NCI-H82 treated with DMSO at 0.1 percent for 48 hours (cell line): Measurements from ENCODE around the gene FAM184A.

Source experiments
- DNase-seq: peaks from one replicate; lab custom pipeline; 2025; ENCODE audit not compliant: unreplicated experiment; lab: John Stamatoyannopoulos, UW

The FAM184A gene

DNA sequence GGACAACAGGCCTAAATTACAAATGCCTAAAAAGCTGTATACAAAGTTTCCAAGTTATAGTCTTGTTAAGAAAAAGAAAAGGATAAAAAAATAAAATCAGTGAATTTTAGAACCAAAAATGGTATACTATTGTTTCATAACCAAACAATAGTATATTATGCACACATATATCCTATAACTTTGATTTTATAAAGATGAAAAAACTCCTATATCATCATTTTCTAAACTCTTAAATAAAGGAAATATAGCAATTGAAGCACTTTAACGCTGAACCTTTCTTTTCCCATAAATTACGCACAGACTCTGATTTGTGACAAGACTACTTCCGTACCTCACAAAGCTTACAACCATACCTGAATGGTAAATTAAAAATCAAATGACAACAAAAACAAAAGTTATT, 107.6 kb downstream of the FAM184A start:
- no peak for DNase-seq

DNA sequence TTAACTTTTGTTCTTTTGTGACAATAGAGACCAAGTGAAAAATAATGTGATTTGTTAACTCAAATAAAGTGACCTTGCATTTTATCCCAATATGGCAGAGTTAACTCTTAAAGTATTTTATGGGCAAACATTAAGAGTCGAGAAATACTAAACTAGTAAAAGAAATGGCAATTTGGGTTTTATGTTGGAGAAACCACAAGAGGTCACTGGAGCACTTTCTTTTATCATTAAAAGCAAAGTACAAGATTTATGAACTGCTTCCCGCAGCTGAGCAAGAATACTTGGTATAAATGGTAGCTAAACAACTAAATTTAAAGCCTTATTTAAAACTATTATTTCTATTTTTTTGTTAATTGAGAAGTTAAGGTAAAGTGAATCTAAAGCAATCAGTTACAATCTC, 110.0 kb downstream of the FAM184A start:
- peak; percentile 15 for DNase-seq

- no peak for DNase-seq
Observed at GRCh38 chr6:118967239-118967638, 111.2 kb downstream of the FAM184A start.

- DNase-seq: no peak
Observed at GRCh38 chr6:118965843-118966370, 112.6 kb downstream of the FAM184A start.

DNA sequence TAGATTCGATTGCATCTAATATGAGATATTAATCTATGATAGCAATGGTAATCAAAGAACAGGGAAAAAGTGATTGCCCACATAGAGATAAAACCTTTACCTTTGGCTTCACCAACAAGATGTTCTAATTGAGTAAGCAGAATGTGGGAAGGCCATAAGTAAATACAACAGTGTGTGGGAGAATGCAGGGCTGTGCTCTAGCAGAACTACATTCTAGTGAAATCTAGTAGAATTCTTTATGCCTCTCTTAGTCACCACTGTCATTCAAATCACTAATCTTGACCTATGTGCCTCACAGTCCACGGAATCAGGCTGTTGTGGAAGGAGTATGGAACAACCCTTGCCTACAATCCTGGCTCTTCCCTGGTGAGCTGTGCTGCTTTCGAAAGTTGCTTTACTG, 113.1 kb downstream of the FAM184A start:
- no peak for DNase-seq

- DNase-seq: no peak
Observed at GRCh38 chr6:118963003-118963402, 115.5 kb downstream of the FAM184A start.

- DNase-seq: no peak
Observed at GRCh38 chr6:118959903-118960302, 118.6 kb downstream of the FAM184A start.

DNA sequence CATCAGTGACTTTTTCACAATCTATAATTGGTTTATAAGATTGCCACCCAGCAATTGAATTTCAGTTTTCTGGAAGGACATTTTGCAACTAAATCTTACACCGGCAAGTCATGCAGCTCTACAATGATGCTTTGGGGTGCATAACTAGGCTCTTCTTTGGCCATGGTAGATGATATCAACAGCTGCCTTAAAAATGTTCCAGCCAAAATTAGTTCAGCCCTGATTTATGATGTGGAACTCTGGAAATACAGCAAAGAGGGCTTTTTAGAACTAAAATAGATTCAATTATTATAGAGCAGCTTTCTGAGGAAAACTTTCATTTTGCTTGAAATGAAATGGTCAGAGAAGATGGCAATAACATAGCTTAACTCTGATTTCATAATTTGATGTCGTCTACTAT, 125.1 kb downstream of the FAM184A start:
- no peak for DNase-seq

- DNase-seq: no peak
Observed at GRCh38 chr6:118952683-118953082, 125.8 kb downstream of the FAM184A start.

- DNase-seq: no peak
Observed at GRCh38 chr6:118945217-118945616, 133.2 kb downstream of the FAM184A start.

DNA sequence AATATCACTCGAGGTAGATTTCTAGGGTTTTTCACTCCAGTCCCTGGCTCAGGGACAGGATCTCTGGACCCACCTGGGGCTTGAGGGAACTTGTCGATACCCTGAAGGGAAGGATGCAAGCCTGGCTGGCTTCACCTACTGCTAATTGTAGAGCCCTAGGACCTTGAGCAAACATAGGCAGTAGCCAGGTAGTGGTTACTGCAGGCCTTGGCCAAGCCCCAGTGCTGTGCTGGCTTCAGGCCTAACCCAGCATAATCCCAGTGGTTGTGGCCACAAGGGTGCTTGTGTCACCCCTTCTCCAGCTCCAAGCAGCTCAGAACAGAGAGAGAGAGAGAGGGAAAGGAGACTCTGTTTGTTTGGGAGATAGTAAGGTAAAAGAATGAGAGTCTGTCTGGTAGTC, 137.7 kb downstream of the FAM184A start:
- no peak for DNase-seq

DNA sequence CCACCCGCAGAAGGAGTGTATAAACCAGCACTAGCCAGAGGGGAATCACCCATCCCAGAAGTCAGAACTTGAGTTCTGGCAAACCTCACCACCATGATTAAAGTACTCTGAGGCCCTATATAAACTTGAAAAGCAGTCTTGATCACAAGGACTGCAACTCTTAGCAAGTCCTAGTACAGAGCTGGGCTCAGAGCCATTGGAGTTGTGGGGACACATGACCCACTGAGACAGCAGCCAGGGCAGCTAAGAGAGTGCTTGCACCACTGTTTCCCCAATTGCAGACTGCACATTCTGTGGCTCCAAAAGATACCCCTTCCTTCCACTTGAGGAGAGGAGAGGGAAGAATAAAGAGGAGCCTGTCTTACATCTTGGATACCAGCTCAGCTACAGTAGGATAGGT, 138.8 kb downstream of the FAM184A start:
- DNase-seq: no peak

GRCh38 chr6:118935978-118936703, 142.3 kb downstream of the FAM184A start:
- no peak for DNase-seq

DNA sequence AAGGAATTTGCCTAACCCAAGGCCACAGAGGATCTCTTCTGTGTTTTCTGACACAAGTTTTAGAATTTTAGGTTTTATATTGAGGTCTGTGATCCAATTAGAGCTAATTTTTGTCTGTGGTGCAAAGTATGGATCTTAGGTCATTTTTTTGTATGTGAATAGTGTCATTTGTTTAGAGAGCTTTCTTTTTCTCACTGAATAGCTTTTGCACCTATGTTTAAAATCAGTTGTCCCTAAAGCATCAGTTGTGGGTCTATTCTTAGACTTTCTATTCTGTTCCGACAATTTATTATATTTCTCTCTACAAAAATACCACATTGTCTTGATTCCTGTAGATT, 143.2 kb downstream of the FAM184A start:
- DNase-seq: no peak

GRCh38 chr6:118934461-118935330, 143.8 kb downstream of the FAM184A start, which contains the start of gene MCM9:
Gene MCM9, minus strand, starts transcription at chr6:118935159. Its CDS starts 3,436 bp downstream, at chr6:118931723.
- DNase-seq: peak; percentile 63

DNA sequence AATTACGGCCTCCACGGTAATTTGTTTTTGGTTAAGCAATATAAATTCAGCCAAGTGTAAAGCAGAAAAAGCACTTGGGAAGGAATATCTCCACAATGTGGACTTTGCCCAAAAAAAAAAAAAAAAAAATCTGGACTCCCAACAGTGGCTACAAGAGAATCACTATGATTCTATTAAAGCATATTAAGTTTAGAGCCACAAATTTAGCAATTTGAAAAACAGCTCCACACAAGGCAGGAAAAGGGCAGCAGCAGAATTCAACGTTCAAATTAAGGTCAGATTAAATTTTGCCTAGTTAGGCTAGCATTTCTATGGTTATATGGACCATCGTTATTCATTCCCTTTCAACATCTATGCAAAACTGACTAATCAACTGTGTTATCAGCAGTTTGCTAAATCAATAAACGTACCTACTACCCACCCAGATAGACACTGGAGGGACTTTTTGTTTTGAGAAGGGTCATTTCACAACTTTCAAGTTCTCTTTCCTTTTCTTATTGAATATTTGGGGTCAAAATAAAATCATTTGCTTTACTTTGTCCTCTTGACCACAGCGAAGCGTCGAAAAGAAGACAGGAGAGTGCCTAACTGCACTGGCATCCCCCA, 144.5 kb downstream of the FAM184A start:
- DNase-seq: no peak

GRCh38 chr6:118932421-118932820, 146.0 kb downstream of the FAM184A start:
- no peak for DNase-seq

GRCh38 chr6:118931436-118931835, 147.0 kb downstream of the FAM184A start:
- DNase-seq: no peak

DNA sequence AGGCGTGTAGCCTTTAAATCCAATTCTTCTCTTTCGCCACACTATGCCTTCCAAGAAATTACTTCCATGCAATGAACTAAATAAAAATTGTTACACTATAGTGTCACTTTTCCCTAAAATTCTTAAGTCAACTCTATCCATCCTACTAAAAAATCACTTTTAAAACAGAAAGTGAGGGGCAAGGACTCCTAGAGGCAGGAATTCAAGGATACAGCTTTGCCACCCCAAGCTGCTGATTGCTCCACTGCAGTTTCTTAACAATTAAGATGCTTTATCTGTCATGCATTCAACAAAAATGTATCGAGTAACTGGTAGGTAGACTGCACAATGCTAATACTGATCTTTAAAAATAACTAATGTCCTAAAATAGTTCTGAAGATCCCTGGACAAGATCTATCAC, 147.8 kb downstream of the FAM184A start:
- no peak for DNase-seq

- no peak for DNase-seq
Observed at GRCh38 chr6:118923035-118923434, 155.4 kb downstream of the FAM184A start.

DNA sequence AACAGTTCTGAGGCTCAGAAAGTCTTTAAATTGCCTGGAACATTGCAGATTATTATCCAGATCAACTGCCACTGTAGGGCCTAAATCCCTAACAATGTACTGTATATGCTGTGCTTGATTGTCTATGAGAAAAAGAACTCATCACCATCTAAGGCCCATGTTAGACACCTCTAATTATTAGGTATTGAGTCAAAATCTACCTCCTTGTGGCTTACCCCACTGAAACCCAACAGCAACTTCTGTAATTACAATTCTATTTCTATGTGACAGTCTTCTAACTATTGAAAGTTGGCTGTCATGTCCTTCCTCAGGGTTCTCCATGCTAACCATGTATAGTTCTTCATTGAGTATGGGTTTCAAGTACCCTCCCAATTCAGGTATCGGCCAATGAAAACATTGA, 157.4 kb downstream of the FAM184A start:
- no peak for DNase-seq

GRCh38 chr6:118918329-118918725, 160.1 kb downstream of the FAM184A start:
- DNase-seq: no peak
